Aorta (tissue), 5 donors: ENCODE measurements around the gene ZMYM2. TPM values are rescaled to one million over a fixed set of nuclear protein-coding genes. Genes with fewer than 3 reads are reported as not detected.

Experiments
- ATAC-seq: fragments of 200-7000 bp; cut with Tn5 transposase; one replicate; pipeline ENCODE4 v1.9.1; 2022; ENCODE audit warnings: moderate library complexity; ENCODE audit not compliant: low FRiP score
- DNase-seq, 2 donors: peaks; one replicate each; pipeline ENCODE4 v3.0.0-alpha.2; 2020
- H3K27ac ChIP-seq, 2 donors: one replicate each; pipeline ENCODE4 v1.5.1; 2013; ENCODE audit warnings: low read length in 2 of 2, mild to moderate bottlenecking in 2 of 2, moderate library complexity in 2 of 2, control low read depth in 1 of 2, inconsistent platforms in 1 of 2, low read depth in 1 of 2
- H3K27me3 ChIP-seq, 2 donors: one replicate each; pipeline ENCODE4 v1.6.1; 2013; ENCODE audit warnings: control low read depth in 1 of 2, low read length in 1 of 2, mild to moderate bottlenecking in 1 of 2, moderate library complexity in 1 of 2; ENCODE audit not compliant: insufficient read depth in 2 of 2, control insufficient read depth in 1 of 2
- H3K36me3 ChIP-seq, 2 donors: one replicate each; pipeline ENCODE4 v1.6.1; 2013; ENCODE audit warnings: control low read depth in 1 of 2, low read length in 1 of 2, mild to moderate bottlenecking in 1 of 2; ENCODE audit not compliant: insufficient read depth in 2 of 2, control insufficient read depth in 1 of 2
- H3K4me1 ChIP-seq, 2 donors: one replicate each; pipeline ENCODE4 v1.6.1; 2013; ENCODE audit warnings: low read length in 2 of 2, control low read depth in 1 of 2, mild to moderate bottlenecking in 1 of 2, moderate library complexity in 1 of 2; ENCODE audit not compliant: insufficient read depth in 2 of 2, control insufficient read depth in 1 of 2
- H3K4me3 ChIP-seq, 2 donors: one replicate each; pipeline ENCODE4 v1.5.1; 2013; ENCODE audit warnings: low read length in 2 of 2, control low read depth in 1 of 2, mild to moderate bottlenecking in 1 of 2
- H3K9me3 ChIP-seq: one replicate; pipeline ENCODE4 v1.6.1; 2013; ENCODE audit warnings: mild to moderate bottlenecking, low read length; ENCODE audit not compliant: control insufficient read depth
- WGBS, 2 donors: extraction: QIAGEN DNeasy Blood & Tissue Kit; methylation state at CpG; one replicate each; pipeline ENCODE4 v1.1.7; 2013; 5-methylcytosine and 5-hydroxymethylcytosine counted together
- intact Hi-C, 2 donors: fragments of 100-400 bp; cut with DNase I; formaldehyde crosslinking; loops; one replicate each; pipeline versions ENCODE4 v1.14.2 to v1.15.0; 2022
- polyA plus RNA-seq, 2 donors: library from polyadenylated mRNA; stranded (reverse); fragments of 200-250 nt; gene quantifications; one replicate each; pipeline ENCODE4 v1.2.3, GENCODE V29; 2013
- total RNA-seq, 2 donors: library from RNA; stranded (reverse); fragmentation: NEBNext Ultra II Directional; extraction: Animal tissue kit (Norgen Biotek cat#: 25700); gene quantifications; one replicate each; pipeline ENCODE4 v1.2.1, GENCODE V29; 2021
- donor health status: healthy with polysubstance abuse.
- donor health status: Bipolar disorder and iron deficiency.
- donor health status: DM: no; HTN: no; CAD: no.
- donor health status: DM: no; HTN: no; CAD: no.
- donor health status: DM: yes; HTN: yes; CAD: no.

Gene ZMYM2
- total and polyA plus RNA-seq, 4 donors: 12.9 to 118 (median 56.8) TPM

DNA sequence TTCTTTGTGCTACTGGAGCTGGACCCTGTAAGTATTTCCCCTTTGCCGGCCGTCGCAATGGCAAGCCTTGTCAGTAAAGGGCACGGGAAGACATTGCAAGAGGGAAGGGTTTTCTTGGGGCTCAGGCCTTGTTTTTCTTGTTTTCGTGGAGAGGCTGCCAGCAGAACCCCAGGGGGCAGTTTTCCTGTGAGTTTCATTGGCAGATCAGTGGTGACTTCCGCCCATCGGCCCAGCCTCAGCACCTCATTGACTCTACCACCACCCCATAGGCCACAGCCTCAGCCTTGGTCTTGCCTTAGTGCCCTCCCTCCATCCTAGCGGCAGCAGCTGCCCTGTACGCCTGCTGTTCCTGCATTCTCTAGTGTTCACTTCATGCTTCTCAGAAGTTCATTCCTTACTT, 140.8 kb downstream of the ZMYM2 start:
- Histone ChIP-seq H3K27me3 (no peaks in the 10 kb centered on the region), H3K36me3 (no peaks in the 10 kb centered on the region), H3K4me3 (no peak overlapping the region), H3K4me1 (no peaks in the 10 kb centered on the region), H3K27ac (no peak overlapping the region), H3K9me3 (peaks cover 2% of the 10 kb centered on the region)
- DNase-seq (no peak), ATAC-seq (no peak)
- intact Hi-C loops: no loop called here
- WGBS, 2 donors: 65% methylated on average over 9 of the region's 9 CpGs

DNA sequence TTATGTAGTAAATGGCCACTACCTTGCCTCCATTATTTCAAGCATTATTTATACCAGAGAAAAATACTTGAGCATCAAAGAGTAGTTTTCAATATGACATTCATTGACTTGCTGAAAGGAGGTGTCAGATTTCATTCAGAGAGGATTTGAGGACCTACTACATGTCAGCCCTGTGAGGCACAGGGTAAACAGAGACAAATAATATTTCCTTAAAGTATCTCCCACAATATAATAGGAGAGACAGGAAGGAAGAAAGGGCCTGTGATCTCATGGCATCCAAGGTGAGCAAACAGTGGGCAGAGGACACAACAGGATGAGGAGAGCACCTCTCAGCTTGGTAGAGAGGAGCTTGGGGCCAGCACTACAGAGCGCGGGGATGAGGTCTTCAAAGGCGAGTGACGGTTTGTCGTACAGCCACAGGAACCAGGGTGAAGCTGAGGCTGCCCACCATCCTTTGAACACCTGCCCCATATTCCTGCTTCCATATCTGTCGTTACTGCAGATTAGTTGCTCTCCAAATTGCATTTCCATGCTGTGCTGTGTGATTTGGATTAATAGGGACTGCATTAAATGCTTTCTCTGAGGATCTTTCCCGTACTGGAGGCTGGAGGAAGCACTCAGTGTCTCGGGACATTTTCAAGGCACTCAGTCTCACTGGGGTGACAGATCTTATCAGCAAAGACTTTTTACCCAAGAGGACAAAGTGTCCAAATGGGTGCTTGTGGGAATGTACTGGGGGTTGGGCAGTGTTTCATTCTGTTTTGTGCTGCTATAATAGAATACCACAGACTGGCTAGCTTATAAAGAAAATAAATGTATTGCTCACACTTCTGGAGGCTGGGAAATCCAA, 143.2 kb downstream of the ZMYM2 start:
- no peak overlapping the region for H3K27ac ChIP-seq
- H3K27me3 ChIP-seq: no peaks in the 10 kb centered on the region
- no peak overlapping the region for H3K4me3 ChIP-seq
- H3K36me3 ChIP-seq: no peaks in the 10 kb centered on the region
- peaks cover 2% of the 10 kb centered on the region for H3K9me3 ChIP-seq
- intact Hi-C loops: no loop called here
- ATAC-seq: no peak
- 66 to 68% methylated on average over 8 of the region's 8 CpGs for WGBS, 2 donors
- DNase-seq: no peak
- H3K4me1 ChIP-seq: no peaks in the 10 kb centered on the region

DNA sequence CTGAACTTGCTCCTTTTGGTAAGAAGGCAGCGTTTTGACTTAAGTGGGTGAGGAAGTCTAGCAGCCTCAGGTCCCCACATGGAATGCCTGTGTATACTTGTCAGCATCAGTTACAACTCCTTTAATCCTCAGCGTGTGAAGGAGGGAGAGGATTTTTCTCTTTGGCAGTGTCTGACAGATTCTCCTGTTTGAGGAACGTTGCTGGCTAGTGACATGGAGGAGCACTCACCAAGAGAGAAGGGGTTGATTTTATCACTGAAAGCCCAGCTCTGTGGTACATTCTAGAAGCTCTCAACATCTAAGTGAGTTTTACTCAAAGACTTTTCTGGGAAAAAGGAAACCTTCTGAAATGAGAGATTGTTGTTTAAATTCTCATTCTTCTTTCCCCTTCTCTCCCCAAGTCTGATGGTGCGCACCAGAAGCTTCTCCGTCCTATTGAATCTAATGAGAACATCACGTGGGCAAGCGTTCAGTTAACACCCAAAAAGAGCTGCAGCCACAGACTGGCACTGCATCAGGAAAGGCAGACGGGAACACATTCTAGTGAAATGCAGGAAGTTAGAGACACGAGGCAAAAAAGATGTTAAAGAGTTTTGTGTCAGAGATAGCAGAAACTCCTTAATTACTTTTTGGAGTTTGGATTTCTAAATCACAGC, 144.1 kb downstream of the ZMYM2 start:
- 25% methylated on average over 9 of the region's 9 CpGs for WGBS, 2 donors
- intact Hi-C loops: no loop called here
- DNase-seq (no peak), ATAC-seq (no peak)
- Histone ChIP-seq H3K4me1 (peaks cover 0 to 4% of the 10 kb centered on the region in 2 donors), H3K4me3 (no peak overlapping the region), H3K27me3 (no peaks in the 10 kb centered on the region), H3K27ac (no peak overlapping the region), H3K9me3 (no peaks in the 10 kb centered on the region), H3K36me3 (no peaks in the 10 kb centered on the region)

DNA sequence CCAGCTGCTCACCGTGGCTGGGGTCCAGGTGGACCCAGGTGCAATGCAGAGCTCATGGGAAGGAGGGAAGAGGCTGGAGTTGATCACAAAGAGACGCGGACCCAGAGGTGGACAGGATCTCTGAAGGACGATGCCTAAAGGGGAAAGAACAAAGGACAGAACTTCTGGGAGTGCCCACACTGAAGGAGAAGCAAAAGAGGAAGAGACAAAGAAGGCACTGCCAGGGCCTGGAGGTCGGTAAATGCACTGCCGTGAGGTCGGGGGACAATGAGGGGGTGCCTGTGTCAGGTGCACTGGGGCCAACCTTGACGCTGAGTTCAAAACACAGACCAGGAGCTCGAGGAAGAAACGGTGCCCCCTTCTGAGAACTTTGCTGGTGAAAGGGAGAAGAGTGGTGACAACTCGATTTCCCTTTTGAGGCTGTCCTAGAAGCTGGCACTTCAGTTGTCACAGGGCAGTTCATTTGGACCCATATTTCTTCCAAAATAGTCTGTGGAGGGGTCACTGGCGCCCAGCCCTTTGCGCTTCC, 146.7 kb downstream of the ZMYM2 start:
- no peak for DNase-seq
- peaks cover 0 to 4% of the 10 kb centered on the region in 2 donors for H3K4me1 ChIP-seq
- no peaks in the 10 kb centered on the region for H3K9me3 ChIP-seq
- intact Hi-C loops: no loop called here
- no peak for ATAC-seq
- no peak overlapping the region for H3K27ac ChIP-seq
- no peak overlapping the region for H3K4me3 ChIP-seq
- WGBS, 2 donors: 91 to 93% methylated on average over 13 of the region's 13 CpGs
- no peaks in the 10 kb centered on the region for H3K27me3 ChIP-seq
- H3K36me3 ChIP-seq: no peaks in the 10 kb centered on the region

DNA sequence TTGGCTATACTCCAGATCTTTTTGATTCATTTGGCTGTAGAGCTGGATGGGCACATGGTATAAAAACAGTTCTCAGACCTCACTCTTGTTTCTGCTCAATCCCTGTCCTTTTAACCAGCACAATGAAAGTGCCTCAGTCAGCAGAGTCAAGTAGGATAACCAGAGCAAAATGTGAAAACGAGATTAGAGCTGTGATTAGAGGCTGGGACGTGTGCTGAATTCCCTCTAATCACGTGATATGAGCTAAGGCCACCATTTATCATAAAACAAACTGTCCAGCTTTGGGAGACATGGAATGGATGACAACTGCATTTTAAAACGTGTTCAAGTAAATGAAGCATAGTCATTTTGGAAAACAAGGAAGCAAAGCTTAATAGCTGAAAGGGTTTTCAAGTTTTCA, 148.2 kb downstream of the ZMYM2 start:
- no peaks in the 10 kb centered on the region for H3K27me3 ChIP-seq
- peaks cover 0 to 4% of the 10 kb centered on the region in 2 donors for H3K4me1 ChIP-seq
- ATAC-seq (no peak), DNase-seq (no peak)
- 1 to 5% methylated on average over 4 of the region's 4 CpGs for WGBS, 2 donors
- H3K9me3 ChIP-seq: no peaks in the 10 kb centered on the region
- no peak overlapping the region for H3K4me3 ChIP-seq
- no peaks in the 10 kb centered on the region for H3K36me3 ChIP-seq
- no peak overlapping the region for H3K27ac ChIP-seq
- intact Hi-C loops: no loop called here

DNA sequence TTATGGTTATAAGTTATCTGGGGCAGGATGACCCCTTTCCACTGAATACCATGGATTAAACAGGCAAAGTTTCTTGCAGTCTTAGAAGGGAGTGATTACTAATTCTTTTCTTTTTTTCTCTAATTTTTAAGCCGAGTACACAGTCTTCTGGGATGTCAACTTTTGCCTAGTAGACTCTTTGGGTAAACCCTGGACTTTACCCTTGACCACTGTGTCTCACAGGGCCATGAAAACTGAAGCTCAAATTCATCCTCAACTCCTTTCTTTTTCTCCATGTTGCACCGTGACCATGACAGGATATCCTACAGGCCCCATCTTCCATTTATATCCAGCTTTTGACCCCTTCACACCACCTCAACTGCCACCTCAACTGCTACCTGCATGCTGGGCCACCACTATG, 150.5 kb downstream of the ZMYM2 start:
- no peak for DNase-seq
- Histone ChIP-seq H3K36me3 (no peaks in the 10 kb centered on the region), H3K27me3 (no peaks in the 10 kb centered on the region), H3K27ac (no peak overlapping the region), H3K9me3 (no peaks in the 10 kb centered on the region), H3K4me3 (no peak overlapping the region), H3K4me1 (peaks cover 0 to 4% of the 10 kb centered on the region in 2 donors)
- intact Hi-C loops: no loop called here
- ATAC-seq: no peak
- WGBS, 2 donors: 92 to 93% methylated on average over 2 of the region's 2 CpGs

DNA sequence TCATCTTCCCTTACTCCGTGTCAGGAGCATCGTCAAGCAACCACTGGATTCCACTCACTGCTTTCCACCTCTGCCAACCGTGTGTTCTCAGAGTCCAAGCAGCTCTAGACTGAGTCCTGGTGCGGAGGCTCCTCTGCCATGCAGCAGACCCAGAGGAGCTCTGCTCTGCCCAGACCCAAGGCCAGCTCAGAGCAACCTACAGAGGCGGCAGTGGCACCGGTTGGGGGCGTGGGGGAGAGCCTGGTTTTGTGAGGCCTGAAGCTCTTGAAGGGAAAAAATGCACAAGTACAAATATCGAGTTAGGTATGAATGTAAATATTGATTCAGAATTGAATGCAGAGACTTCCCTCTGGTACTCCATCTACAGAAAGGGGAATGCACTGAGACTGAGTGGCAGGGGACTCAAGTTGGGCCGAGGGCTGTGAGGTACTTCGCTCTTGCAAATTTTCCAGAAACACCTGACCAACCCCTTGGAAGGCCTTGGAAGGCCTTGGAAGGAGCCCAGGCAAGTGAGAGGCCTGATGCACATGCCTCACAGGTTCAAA, 155.6 kb downstream of the ZMYM2 start:
- Histone ChIP-seq H3K27ac (no peak overlapping the region), H3K4me1 (no peaks in the 10 kb centered on the region), H3K4me3 (no peak overlapping the region), H3K9me3 (no peaks in the 10 kb centered on the region), H3K36me3 (no peaks in the 10 kb centered on the region), H3K27me3 (no peaks in the 10 kb centered on the region)
- DNase-seq: no peak
- intact Hi-C loops: no loop called here
- ATAC-seq: no peak
- 88 to 90% methylated on average over 10 of the region's 10 CpGs for WGBS, 2 donors

DNA sequence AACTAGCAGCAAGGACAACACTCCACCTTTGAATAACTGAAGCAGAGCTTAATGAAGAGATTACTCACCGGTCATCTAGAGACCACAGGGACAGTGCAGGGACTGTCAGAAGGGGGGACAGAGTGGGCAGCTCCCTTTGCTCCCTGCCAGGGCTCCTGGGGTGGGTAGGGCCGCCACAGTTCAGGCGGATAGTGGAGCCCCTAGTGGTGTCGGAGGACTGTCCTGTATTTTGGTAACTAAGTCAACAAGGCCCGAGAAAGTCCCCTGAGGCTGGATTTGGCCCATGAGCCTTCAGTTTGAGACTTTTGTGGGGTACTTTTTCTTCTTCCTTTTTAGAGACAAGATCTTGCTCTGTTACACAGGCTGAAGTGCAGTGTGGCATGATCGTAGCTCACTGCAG, 157.7 kb downstream of the ZMYM2 start:
- no peak for DNase-seq
- WGBS, 2 donors: 90 to 92% methylated on average over 6 of the region's 6 CpGs
- H3K4me1 ChIP-seq: no peaks in the 10 kb centered on the region
- H3K9me3 ChIP-seq: no peaks in the 10 kb centered on the region
- H3K4me3 ChIP-seq: no peak overlapping the region
- ATAC-seq: no peak
- H3K27ac ChIP-seq: no peak overlapping the region
- H3K27me3 ChIP-seq: no peaks in the 10 kb centered on the region
- intact Hi-C loops: no loop called here
- no peaks in the 10 kb centered on the region for H3K36me3 ChIP-seq
